ENCODE data around the gene CD69.
A peak's percentile ranks its signal among the peaks of the same experiment; 100 is the strongest.
"Not testable (repeated sequence)": the region's sequence is repeated elsewhere in the genome, so short reads cannot be mapped to it uniquely, and the experiment has no call there.

The CD69 gene

GRCh38 chr12:9717070-9717925, 43.4 kb downstream of the CD69 start:
- H3K27me3 ChIP-seq (ENCODE audit: insufficient read depth, low read length, poor library complexity): no peaks in the 10 kb centered on the region
- no peak overlapping the region for H4K5ac ChIP-seq (ENCODE audit: low read length)
- no peak overlapping the region for H3K4me2 ChIP-seq (ENCODE audit: low read length)
- no peaks in the 10 kb centered on the region for H3K36me3 ChIP-seq (ENCODE audit: control insufficient read depth, insufficient read depth, low read length)
- H3K27ac ChIP-seq (ENCODE audit: low read depth, low read length): no peak overlapping the region
- H3K4ac ChIP-seq (ENCODE audit: low read depth, low read length): no peak overlapping the region
- no peak overlapping the region for H3K18ac ChIP-seq (ENCODE audit: low read length)
- WGBS (ENCODE audit: extremely low coverage, insufficient coverage, low lambda C conversion rate): no CpG with 5 or more reads among the region's 15 CpGs
- no peaks in the 10 kb centered on the region for H3K79me1 ChIP-seq (ENCODE audit: low read length)
- H4K8ac ChIP-seq (ENCODE audit: low read depth, low read length): no peak overlapping the region
- H2BK5ac ChIP-seq (ENCODE audit: low read length): no peak overlapping the region
- no peak overlapping the region for H3K56ac ChIP-seq (ENCODE audit: low read length)
- H3K4me1 ChIP-seq (ENCODE audit: control insufficient read depth, low read depth, low read length): no peaks in the 10 kb centered on the region
- H3K23ac ChIP-seq (ENCODE audit: low read length): no peak overlapping the region
- H2AK5ac ChIP-seq (ENCODE audit: low read length): no peak overlapping the region
- no peak overlapping the region for H2BK120ac ChIP-seq (ENCODE audit: low read depth, low read length)
- H3K79me2 ChIP-seq (ENCODE audit: control insufficient read depth, insufficient read depth, low read length): no peaks in the 10 kb centered on the region
- H3K4me3 ChIP-seq (ENCODE audit: low read length): no peak overlapping the region
- no peak overlapping the region for H3K9ac ChIP-seq (ENCODE audit: low read length)
- no peak overlapping the region for H2BK15ac ChIP-seq (replicated peaks; ENCODE audit: low read depth)
- no peak for DNase-seq

DNA sequence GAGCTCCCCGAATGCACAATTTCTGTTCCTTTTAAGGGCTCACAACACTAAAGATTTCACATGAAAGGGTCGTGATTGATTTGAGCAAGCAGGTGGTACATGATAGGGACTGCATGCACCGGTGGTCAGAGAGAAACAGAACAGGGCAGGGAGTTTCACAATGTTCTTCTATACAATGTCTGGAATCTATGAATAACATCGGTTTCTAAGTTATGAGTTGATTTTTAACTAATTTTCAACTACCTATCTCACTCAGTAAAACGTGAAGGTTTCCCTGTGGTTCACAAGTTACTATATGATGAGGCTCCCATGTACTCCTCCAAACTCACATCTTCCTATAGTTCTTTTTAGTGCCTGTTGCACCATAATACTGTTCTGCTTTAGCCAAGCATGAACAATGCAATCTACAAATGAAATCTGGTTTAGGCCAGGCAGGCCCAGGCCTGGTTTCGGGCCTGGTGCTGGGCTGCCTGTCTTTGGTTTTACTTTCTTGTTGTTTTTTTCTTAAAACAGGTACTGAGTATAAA, 47.6 kb downstream of the CD69 start:
- no CpG with 5 or more reads among the region's 6 CpGs for WGBS (ENCODE audit: extremely low coverage, insufficient coverage, low lambda C conversion rate)

GRCh38 chr12:9711664-9712063, 49.0 kb downstream of the CD69 start:
- Histone ChIP-seq H2BK15ac (replicated peaks; ENCODE audit: low read depth) (no peak overlapping the region), H3K4me1 (ENCODE audit: control insufficient read depth, low read depth, low read length) (peaks cover 2% of the 10 kb centered on the region), H3K23ac (ENCODE audit: low read length) (no peak overlapping the region), H3K9ac (ENCODE audit: low read length) (no peak overlapping the region), H4K5ac (ENCODE audit: low read length) (no peak overlapping the region), H2BK120ac (ENCODE audit: low read depth, low read length) (no peak overlapping the region), H3K79me1 (ENCODE audit: low read length) (no peaks in the 10 kb centered on the region), H3K36me3 (ENCODE audit: control insufficient read depth, insufficient read depth, low read length) (no peaks in the 10 kb centered on the region), H3K79me2 (ENCODE audit: control insufficient read depth, insufficient read depth, low read length) (no peaks in the 10 kb centered on the region), H3K27ac (ENCODE audit: low read depth, low read length) (no peak overlapping the region), H3K27me3 (ENCODE audit: insufficient read depth, low read length, poor library complexity) (no peaks in the 10 kb centered on the region), H3K4ac (ENCODE audit: low read depth, low read length) (no peak overlapping the region), H2AK5ac (ENCODE audit: low read length) (no peak overlapping the region), H3K18ac (ENCODE audit: low read length) (no peak overlapping the region), H2BK5ac (ENCODE audit: low read length) (no peak overlapping the region), H3K4me3 (ENCODE audit: low read length) (no peak overlapping the region), H3K4me2 (ENCODE audit: low read length) (no peak overlapping the region), H3K56ac (ENCODE audit: low read length) (no peak overlapping the region), H4K8ac (ENCODE audit: low read depth, low read length) (no peak overlapping the region)
- DNase-seq: peak; percentile 85
- 100% methylated on average over 1 of the region's 1 CpG for WGBS (ENCODE audit: extremely low coverage, insufficient coverage, low lambda C conversion rate)

More for the DNA sequence above, 47.6 kb downstream of the CD69 start:
- H3K18ac ChIP-seq (ENCODE audit: low read length); DNase-seq; H3K23ac ChIP-seq (ENCODE audit: low read length); H3K4ac ChIP-seq (ENCODE audit: low read depth, low read length); H4K5ac ChIP-seq (ENCODE audit: low read length); H3K4me1 ChIP-seq (ENCODE audit: control insufficient read depth, low read depth, low read length); H3K27ac ChIP-seq (ENCODE audit: low read depth, low read length); H3K79me2 ChIP-seq (ENCODE audit: control insufficient read depth, insufficient read depth, low read length); H3K27me3 ChIP-seq (ENCODE audit: insufficient read depth, low read length, poor library complexity); H3K56ac ChIP-seq (ENCODE audit: low read length); H4K8ac ChIP-seq (ENCODE audit: low read depth, low read length); H2AK5ac ChIP-seq (ENCODE audit: low read length); H2BK15ac ChIP-seq (replicated peaks; ENCODE audit: low read depth); H3K4me2 ChIP-seq (ENCODE audit: low read length); H2BK5ac ChIP-seq (ENCODE audit: low read length); H3K4me3 ChIP-seq (ENCODE audit: low read length); H3K9ac ChIP-seq (ENCODE audit: low read length); H3K36me3 ChIP-seq (ENCODE audit: control insufficient read depth, insufficient read depth, low read length); H3K79me1 ChIP-seq (ENCODE audit: low read length); H2BK120ac ChIP-seq (ENCODE audit: low read depth, low read length): not testable (repeated sequence)

DNA sequence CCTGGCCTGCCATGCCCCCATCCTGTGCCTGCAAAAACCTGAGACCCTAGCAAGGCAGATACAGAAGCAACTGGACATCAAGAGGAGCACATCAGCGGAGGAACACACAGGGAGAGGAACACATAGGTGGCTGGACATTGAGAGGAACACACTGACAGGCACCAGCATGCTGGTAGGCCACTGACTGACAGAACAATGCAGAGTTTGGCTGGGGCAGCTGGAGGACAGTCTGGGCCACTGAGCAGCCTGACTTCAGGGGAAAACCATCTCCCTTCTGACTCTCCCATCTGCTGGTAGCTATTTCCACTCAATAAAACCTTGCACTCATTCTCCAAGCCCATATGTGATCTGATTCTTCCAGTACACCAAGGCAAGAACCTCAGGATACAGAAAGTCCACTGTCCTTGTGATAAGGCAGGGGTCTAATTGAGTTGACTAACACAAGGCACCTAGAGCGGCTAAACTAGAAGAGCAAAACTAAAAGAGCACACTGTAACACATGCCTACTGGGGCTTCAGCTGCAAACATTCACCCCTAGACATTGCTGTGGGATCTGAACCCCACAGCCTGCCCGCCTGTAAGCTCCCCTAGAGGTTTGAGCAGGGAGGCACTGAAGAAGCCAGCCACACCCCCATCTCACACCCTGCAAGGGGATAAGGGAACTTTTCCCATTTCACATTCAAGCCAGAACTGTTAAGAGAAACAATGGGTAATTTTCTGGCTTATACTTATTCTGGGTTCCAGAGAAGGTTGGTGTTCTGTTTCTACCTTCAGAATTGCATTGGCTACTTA, 49.9 kb downstream of the CD69 start:
- DNase-seq: peak; percentile 37
- Histone ChIP-seq H3K4ac (ENCODE audit: low read depth, low read length) (no peak overlapping the region), H3K56ac (ENCODE audit: low read length) (no peak overlapping the region), H3K4me2 (ENCODE audit: low read length) (no peak overlapping the region), H3K79me1 (ENCODE audit: low read length) (no peaks in the 10 kb centered on the region), H3K23ac (ENCODE audit: low read length) (no peak overlapping the region), H2AK5ac (ENCODE audit: low read length) (no peak overlapping the region), H4K8ac (ENCODE audit: low read depth, low read length) (no peak overlapping the region), H2BK5ac (ENCODE audit: low read length) (no peak overlapping the region), H4K5ac (ENCODE audit: low read length) (no peak overlapping the region), H3K27me3 (ENCODE audit: insufficient read depth, low read length, poor library complexity) (no peaks in the 10 kb centered on the region), H3K27ac (ENCODE audit: low read depth, low read length) (no peak overlapping the region), H3K4me3 (ENCODE audit: low read length) (no peak overlapping the region), H3K36me3 (ENCODE audit: control insufficient read depth, insufficient read depth, low read length) (no peaks in the 10 kb centered on the region), H2BK120ac (ENCODE audit: low read depth, low read length) (no peak overlapping the region), H3K18ac (ENCODE audit: low read length) (no peak overlapping the region), H3K9ac (ENCODE audit: low read length) (no peak overlapping the region), H3K4me1 (ENCODE audit: control insufficient read depth, low read depth, low read length) (peaks cover 2% of the 10 kb centered on the region), H3K79me2 (ENCODE audit: control insufficient read depth, insufficient read depth, low read length) (no peaks in the 10 kb centered on the region), H2BK15ac (replicated peaks; ENCODE audit: low read depth) (no peak overlapping the region)
- no CpG with 5 or more reads among the region's 3 CpGs for WGBS (ENCODE audit: extremely low coverage, insufficient coverage, low lambda C conversion rate)

DNA sequence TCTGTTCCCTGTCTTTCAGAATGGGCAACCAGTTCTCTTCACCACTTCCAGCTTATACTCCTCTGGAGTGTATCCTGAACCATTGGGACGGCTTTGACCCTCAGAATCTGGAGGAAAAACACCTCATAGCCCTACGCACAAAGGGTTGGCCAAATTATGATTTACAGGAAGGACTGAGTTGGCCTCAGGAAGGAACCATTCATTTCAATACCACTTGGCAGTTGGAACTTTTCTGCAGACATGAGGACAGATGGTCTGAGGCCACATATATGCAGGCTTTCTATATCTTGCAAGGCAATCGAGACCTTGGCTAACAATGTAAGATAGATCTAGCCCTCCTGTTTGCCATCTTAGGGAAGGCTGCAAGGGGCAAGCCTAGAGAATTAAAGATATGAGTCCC, 51.8 kb downstream of the CD69 start:
- Histone ChIP-seq H3K27ac (ENCODE audit: low read depth, low read length) (no peak overlapping the region), H4K5ac (ENCODE audit: low read length) (no peak overlapping the region), H3K79me1 (ENCODE audit: low read length) (no peaks in the 10 kb centered on the region), H3K23ac (ENCODE audit: low read length) (no peak overlapping the region), H4K8ac (ENCODE audit: low read depth, low read length) (no peak overlapping the region), H3K79me2 (ENCODE audit: control insufficient read depth, insufficient read depth, low read length) (no peaks in the 10 kb centered on the region), H3K4me2 (ENCODE audit: low read length) (no peak overlapping the region), H3K4ac (ENCODE audit: low read depth, low read length) (no peak overlapping the region), H3K18ac (ENCODE audit: low read length) (no peak overlapping the region), H2BK120ac (ENCODE audit: low read depth, low read length) (no peak overlapping the region), H2BK15ac (replicated peaks; ENCODE audit: low read depth) (no peak overlapping the region), H2AK5ac (ENCODE audit: low read length) (no peak overlapping the region), H3K56ac (ENCODE audit: low read length) (no peak overlapping the region), H3K4me3 (ENCODE audit: low read length) (no peak overlapping the region), H3K9ac (ENCODE audit: low read length) (no peak overlapping the region), H3K36me3 (ENCODE audit: control insufficient read depth, insufficient read depth, low read length) (no peaks in the 10 kb centered on the region), H3K27me3 (ENCODE audit: insufficient read depth, low read length, poor library complexity) (no peaks in the 10 kb centered on the region), H3K4me1 (ENCODE audit: control insufficient read depth, low read depth, low read length) (peaks cover 2% of the 10 kb centered on the region), H2BK5ac (ENCODE audit: low read length) (no peak overlapping the region)
- no CpG with 5 or more reads among the region's 3 CpGs for WGBS (ENCODE audit: extremely low coverage, insufficient coverage, low lambda C conversion rate)
- no peak for DNase-seq

Data from mesendoderm (in vitro differentiated cells).